Measurements from ENCODE around the gene AMBRA1. TPM values are rescaled to one million over a fixed set of nuclear protein-coding genes. Genes with fewer than 3 reads are reported as not detected.

AMBRA1 gene
- total and polyA plus RNA-seq, 2 of the 8 experiments (the other 6 are each of a cell fraction or from before 2014, with no cell fraction given), result 14.2 to 37.4 TPM

- TF ChIP-seq, protein P1, sequence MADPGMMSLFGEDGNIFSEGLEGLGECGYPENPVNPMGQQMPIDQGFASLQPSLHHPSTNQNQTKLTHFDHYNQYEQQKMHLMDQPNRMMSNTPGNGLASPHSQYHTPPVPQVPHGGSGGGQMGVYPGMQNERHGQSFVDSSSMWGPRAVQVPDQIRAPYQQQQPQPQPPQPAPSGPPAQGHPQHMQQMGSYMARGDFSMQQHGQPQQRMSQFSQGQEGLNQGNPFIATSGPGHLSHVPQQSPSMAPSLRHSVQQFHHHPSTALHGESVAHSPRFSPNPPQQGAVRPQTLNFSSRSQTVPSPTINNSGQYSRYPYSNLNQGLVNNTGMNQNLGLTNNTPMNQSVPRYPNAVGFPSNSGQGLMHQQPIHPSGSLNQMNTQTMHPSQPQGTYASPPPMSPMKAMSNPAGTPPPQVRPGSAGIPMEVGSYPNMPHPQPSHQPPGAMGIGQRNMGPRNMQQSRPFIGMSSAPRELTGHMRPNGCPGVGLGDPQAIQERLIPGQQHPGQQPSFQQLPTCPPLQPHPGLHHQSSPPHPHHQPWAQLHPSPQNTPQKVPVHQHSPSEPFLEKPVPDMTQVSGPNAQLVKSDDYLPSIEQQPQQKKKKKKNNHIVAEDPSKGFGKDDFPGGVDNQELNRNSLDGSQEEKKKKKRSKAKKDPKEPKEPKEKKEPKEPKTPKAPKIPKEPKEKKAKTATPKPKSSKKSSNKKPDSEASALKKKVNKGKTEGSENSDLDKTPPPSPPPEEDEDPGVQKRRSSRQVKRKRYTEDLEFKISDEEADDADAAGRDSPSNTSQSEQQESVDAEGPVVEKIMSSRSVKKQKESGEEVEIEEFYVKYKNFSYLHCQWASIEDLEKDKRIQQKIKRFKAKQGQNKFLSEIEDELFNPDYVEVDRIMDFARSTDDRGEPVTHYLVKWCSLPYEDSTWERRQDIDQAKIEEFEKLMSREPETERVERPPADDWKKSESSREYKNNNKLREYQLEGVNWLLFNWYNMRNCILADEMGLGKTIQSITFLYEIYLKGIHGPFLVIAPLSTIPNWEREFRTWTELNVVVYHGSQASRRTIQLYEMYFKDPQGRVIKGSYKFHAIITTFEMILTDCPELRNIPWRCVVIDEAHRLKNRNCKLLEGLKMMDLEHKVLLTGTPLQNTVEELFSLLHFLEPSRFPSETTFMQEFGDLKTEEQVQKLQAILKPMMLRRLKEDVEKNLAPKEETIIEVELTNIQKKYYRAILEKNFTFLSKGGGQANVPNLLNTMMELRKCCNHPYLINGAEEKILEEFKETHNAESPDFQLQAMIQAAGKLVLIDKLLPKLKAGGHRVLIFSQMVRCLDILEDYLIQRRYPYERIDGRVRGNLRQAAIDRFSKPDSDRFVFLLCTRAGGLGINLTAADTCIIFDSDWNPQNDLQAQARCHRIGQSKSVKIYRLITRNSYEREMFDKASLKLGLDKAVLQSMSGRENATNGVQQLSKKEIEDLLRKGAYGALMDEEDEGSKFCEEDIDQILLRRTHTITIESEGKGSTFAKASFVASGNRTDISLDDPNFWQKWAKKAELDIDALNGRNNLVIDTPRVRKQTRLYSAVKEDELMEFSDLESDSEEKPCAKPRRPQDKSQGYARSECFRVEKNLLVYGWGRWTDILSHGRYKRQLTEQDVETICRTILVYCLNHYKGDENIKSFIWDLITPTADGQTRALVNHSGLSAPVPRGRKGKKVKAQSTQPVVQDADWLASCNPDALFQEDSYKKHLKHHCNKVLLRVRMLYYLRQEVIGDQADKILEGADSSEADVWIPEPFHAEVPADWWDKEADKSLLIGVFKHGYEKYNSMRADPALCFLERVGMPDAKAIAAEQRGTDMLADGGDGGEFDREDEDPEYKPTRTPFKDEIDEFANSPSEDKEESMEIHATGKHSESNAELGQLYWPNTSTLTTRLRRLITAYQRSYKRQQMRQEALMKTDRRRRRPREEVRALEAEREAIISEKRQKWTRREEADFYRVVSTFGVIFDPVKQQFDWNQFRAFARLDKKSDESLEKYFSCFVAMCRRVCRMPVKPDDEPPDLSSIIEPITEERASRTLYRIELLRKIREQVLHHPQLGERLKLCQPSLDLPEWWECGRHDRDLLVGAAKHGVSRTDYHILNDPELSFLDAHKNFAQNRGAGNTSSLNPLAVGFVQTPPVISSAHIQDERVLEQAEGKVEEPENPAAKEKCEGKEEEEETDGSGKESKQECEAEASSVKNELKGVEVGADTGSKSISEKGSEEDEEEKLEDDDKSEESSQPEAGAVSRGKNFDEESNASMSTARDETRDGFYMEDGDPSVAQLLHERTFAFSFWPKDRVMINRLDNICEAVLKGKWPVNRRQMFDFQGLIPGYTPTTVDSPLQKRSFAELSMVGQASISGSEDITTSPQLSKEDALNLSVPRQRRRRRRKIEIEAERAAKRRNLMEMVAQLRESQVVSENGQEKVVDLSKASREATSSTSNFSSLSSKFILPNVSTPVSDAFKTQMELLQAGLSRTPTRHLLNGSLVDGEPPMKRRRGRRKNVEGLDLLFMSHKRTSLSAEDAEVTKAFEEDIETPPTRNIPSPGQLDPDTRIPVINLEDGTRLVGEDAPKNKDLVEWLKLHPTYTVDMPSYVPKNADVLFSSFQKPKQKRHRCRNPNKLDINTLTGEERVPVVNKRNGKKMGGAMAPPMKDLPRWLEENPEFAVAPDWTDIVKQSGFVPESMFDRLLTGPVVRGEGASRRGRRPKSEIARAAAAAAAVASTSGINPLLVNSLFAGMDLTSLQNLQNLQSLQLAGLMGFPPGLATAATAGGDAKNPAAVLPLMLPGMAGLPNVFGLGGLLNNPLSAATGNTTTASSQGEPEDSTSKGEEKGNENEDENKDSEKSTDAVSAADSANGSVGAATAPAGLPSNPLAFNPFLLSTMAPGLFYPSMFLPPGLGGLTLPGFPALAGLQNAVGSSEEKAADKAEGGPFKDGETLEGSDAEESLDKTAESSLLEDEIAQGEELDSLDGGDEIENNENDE (IDR thresholded peaks at IDR 0.05; ENCODE audit: insufficient replicate concordance, low read length), result no peak
- TF ChIP-seq YY1 (IDR thresholded peaks at IDR 0.05; ENCODE audit: low read depth, low read length), result no peak
- no peak for TF ChIP-seq SIRT6 (IDR thresholded peaks at IDR 0.05; ENCODE audit: low read length)
- TF ChIP-seq PHF8 (conservative IDR thresholded peaks at IDR 0.05; ENCODE audit: low read depth, low read length), result no peak
- TF ChIP-seq KDM1A (IDR thresholded peaks at IDR 0.05; ENCODE audit: borderline replicate concordance, low read length), result no peak
- no peak for TF ChIP-seq BRCA1 (IDR thresholded peaks at IDR 0.05; ENCODE audit: low read depth, low read length)
- TF ChIP-seq BACH1 (IDR thresholded peaks at IDR 0.05; ENCODE audit: low read length), result peak; percentile 18; the same call in 1 of the 2 replicates
- peak; percentile 90 for TF ChIP-seq CEBPB (IDR thresholded peaks at IDR 0.05; ENCODE audit: low read depth, low read length)
- no peak for TF ChIP-seq BCL11A (IDR thresholded peaks at IDR 0.05; ENCODE audit: low read depth in 2 of 2, low read length in 2 of 2)
These were observed 236.8 kb downstream of the AMBRA1 start (continued) for GRCh38 chr11:46356924-46357482.

Measured in H1 (cell line).